Effector CD4-positive, alpha-beta T cell (primary cell): ENCODE measurements around the gene GTF3C4.

Source experiments
- DNase-seq: peaks from one replicate; pipeline ENCODE4 v3.0.0-alpha.2; 2020

Gene GTF3C4

DNA sequence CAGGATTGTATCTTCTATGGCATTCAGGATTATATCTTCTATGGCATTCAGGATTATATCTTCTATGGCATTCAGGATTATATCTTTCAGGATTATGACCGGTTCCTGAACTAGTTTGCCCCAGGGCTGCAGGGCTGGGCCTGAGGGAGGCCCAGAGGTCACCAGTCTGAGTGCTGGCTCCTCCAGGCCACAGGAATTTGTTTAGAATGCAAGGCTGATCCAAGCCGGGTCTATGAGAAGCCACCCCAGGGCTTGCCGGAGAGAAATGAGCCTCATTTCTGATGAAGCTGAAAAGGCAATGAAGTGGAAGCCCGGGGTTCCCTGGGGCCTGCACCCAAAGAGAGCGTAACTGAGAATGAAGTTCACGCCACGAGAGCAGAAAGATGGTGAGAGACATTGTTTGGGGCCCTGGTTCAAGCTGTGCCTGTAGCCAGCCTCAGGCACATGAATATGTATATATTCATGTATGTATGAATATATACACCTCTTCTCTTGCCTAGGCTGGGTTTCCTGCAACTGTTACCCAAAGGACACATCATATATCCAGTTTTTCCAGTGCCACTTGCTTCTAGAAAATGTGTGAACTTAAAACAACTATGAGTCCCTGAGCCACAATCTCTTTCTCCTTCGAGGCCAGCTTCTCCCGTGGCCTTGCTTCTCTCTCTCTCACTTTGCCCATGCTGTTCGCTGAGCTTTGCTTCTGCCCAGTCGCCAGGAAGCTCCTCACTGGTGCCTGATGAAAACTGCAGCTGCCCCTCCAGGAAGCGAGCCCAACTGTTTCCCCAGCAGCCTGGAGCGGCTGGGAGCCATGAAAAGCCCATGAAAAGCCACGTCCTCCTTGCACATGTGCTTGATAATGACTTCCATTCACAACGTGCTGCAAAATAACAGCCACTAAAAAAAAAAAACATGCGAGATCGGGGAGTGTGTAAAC, 62.3 kb downstream of the GTF3C4 start:
- no peak for DNase-seq

- no peak for DNase-seq
Measured at GRCh38 chr9:132733260-132733815, 63.1 kb downstream of the GTF3C4 start.

- no peak for DNase-seq
Measured at GRCh38 chr9:132739710-132740310, 69.5 kb downstream of the GTF3C4 start.

- DNase-seq: no peak
Measured at GRCh38 chr9:132740526-132741309, 70.5 kb downstream of the GTF3C4 start.

GRCh38 chr9:132742821-132743311, 72.6 kb downstream of the GTF3C4 start:
- no peak for DNase-seq

DNA sequence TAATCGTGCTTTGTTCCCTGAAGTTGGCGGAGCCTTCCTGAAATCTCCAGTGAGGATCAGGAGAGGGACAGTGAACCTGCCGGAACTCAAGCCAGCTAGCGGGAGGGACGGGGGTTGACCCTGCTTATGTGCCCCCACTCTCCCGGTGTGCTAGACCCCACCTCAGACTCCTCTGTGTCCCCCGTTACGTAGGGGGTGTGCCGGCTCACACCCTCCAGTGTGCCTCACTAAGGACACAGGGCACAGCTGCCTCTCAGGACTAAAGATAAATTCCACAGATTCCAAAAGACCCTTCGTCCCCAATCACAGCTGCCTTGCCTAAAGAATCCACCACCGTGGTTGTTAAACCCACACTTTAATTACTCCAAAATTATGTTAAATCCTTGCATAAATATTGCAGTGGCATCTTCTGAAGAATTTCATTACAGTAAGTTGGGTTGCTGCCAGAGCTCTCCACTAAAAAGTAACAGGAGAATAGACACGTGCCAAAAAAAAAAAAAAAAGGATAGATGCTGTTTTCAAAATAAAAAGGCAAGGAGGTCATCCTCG, 73.7 kb downstream of the GTF3C4 start:
- DNase-seq: no peak
